Activated CD4-positive, alpha-beta T cell treated with anti-CD3 and anti-CD28 coated beads, Interleukin-2, amount 50 U/mL, for 24 hours (primary cell): Measurements from ENCODE around the gene C12orf42.

Source experiments
- DNase-seq, 2 donors: peaks; one replicate each; pipeline ENCODE4 v3.0.0-alpha.2; 2020; ENCODE audit warnings: low read depth in 1 of 2, low spot score in 1 of 2

The C12orf42 gene

DNA sequence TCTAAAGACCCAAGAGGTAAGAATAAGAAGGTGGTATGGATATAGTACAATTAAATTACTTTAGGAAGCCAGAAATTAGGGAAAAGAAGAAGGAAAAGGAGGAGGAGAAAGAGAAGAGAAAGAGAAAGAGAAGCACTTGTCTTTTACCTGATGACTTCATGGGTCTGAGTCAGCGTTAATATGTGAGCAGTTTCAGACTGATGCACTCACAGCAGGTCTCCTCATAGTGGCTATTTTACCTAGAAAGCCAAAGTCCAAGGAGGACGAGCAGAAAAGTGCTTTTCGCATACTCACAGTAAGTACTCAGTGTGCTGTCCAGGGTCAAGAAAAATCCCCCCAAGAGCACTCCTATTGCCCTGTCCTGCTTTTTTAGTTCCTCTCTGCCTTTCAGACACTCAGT lies 222.1 kb downstream of the C12orf42 start:
- DNase-seq, result no peak

DNA sequence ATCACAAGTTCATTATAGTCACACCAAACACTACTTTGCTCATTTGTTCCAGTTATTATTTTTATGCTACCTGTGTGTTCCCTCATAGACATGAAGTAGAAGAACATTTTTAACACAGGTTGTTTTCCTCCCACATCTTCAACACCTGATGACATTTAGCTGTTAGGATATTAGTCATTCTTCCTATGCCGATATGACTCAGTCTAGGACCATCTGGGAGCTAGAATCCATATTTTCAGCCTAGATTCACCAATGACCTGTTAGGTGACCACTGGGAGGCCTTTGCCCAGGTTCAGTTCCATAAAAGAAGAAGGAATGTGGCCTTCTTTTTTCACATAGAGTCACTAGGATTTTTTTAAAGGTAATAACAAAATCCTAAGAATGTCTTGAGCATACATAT lies 222.8 kb downstream of the C12orf42 start:
- DNase-seq, result no peak

DNA sequence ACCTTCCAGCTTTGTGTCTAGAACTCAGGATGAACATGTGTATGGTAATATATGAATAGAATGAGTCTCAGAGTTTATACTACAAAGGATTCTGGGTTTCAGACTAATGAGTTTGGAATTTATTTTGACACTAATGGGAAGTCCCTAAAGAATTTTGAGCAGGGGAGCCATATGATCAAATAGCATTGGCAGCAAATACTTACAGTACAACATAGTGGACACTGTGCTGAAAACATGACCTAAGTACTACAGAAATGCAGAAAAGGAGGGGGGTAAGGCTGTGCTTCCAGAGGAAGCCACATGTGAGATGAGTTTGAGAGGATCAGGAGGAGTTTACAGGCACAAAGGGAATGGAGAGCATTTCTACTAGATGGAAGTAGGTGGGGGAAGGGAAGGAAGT lies 225.8 kb downstream of the C12orf42 start:
- DNase-seq, result no peak

DNA sequence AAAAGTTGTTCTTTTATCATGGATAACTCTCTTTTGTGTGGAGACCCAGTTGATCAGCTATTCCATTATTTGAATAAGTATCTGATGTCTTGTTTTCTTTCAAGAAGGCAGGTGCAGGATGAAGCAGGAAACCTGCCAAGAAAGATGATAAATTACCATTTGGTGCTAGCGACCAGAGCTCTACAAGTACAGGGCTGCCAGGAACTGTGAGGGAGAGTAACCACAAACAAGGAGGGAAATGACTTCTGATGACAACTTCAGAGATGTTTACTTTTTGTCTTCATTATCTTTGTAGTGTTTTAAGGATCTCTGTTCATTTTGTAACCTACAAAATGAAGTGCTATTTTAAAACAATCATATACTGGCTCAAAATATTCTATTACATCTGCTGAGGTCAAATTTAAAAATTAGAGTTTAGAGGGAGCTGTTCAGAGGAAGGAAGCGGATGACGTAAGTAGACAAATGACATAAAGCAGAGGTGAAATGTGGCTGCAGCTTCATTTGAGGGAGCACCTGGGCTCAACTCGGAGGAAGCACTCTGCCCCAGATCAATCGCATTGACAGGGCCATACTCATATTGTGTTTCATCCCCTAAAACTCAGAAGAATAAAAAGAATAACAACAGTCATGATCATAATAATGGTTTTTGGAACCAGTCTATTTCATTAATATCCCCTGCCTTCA lies 226.8 kb downstream of the C12orf42 start:
- DNase-seq, result no peak

DNA sequence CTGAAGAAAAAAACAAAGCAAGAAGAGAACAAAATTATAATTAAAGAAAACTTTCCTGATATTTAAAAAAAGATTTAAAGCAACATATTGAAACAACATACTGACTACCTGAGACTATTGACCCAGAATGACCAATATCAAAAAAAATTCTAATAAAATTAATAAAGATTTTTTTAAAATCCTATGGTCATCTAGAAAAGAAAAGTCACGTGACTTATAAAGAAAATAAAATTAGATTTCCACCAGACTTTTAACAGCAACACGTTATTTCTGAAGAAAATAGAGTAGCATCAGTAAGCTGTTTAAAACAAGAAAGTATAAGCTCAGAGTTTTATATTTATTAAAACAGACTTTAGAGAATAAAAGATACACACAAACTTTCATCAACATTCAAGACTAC lies 238.0 kb downstream of the C12orf42 start:
- no peak for DNase-seq
